ENCODE measurements around the gene SMTNL1.

SMTNL1 gene

GRCh38 chr11:57545883-57546282, 8.5 kb downstream of the SMTNL1 start:
- DNase-seq = no peak

- DNase-seq = no peak
Measured at GRCh38 chr11:57546451-57546850, 9.1 kb downstream of the SMTNL1 start.

- no peak for DNase-seq
Measured at GRCh38 chr11:57546869-57547475, 9.6 kb downstream of the SMTNL1 start.

DNA sequence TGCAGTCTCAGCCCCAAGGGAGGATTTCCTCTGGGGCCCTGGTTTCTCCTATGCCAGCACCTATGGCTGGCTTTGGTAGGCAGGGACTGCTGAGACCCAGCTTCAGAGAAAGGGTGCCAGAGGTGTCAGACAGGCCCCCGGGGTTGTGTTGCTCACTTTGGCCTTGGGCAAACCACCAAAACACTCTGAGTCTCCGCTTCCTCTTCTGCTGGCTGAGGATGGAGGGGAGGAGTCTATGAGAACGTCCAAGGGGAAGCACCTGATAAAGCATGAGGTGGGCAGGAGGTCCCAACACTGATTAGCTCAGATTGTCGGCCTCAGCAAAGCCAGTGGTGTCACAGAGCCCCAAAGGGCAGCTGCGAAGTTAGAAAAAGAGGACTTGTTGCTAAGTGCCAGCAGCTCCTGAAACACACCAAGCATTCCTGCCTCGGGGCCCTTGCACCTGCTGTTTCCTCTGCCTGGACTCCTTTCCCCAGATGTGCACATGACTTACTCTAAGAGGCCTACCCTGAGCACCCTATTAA, 10.5 kb downstream of the SMTNL1 start:
- no peak for DNase-seq

- no peak for DNase-seq
Measured at GRCh38 chr11:57549983-57550382, 12.6 kb downstream of the SMTNL1 start.

DNA sequence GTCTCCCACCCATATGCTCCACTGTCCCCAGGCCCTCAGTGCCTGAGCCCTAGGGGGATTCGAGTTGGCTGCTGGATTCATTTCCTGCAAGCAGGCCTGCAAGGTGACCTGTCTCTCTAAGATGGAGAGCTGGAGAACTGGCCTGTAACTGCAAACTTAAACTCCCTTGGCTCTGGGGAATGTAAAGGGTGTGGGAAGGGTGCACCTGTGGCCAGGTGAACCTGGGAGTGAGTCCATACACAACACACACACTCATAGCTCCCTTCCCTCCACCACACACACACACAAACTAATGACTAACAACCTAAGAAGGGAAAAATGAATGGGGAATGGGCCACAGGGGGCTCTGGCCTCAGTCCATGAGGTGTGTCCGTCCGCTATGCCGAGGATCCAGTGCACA, 14.5 kb downstream of the SMTNL1 start:
- DNase-seq = no peak

GRCh38 chr11:57552479-57552878, 15.1 kb downstream of the SMTNL1 start:
- DNase-seq = no peak

DNA sequence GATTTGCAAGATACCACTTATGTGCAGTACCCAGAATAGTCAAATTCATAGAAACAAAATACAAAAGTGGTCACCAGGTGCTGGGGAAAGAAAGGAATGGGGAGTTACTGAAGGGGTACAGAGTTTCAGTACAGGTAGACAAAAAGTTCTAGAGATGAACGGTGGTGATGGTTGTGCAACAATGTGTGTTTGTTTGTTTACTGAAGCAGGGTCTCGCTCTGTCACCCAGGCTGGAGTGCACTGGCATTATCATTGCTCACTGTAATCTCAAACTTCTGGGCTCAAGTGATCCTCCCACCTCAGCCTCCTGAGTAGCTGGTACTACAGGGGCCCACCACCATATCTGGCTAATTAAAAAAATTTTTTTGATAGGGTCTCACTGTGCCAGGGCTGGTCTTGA, 18.0 kb downstream of the SMTNL1 start:
- DNase-seq = no peak

DNA sequence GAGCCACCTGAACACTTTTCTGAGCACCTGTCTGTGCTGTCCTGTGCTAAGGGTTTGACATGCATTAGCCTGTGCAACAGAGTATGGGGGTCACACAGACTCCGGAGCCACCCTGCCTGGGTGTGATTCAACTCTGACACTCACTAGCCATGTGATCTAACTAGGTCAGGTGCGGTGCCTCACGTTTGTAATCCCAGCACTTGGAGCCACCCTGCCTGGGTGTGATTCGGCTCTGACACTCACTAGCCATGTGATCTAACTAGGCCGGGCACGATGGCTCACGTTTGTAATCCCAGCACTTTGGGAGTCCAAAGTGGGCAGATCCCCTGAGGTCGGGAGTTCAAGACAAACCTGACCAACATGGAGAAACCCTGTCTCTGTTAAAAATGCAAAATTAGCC, 18.6 kb downstream of the SMTNL1 start:
- no peak for DNase-seq

- DNase-seq = no peak
Measured at GRCh38 chr11:57560146-57560545, 22.8 kb downstream of the SMTNL1 start.

DNA sequence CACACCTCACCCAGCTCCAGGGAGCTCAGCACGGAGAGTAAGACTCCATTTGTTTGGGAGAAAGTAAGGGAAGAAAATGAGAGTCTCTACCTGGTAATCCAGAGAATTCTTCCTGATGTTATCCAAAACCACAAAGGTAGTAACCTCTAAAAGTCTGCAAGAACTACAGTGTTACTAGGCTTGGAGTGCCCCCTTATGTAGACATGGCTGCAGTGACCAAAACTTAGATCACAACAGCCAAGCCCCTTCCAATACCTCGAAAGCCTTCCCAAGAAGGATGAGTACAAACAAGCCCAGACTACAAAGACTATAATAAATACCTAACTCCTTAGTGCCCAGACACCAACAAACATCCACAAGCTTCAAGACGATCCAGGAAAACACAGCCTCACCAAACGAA, 25.2 kb downstream of the SMTNL1 start:
- DNase-seq = no peak

DNA sequence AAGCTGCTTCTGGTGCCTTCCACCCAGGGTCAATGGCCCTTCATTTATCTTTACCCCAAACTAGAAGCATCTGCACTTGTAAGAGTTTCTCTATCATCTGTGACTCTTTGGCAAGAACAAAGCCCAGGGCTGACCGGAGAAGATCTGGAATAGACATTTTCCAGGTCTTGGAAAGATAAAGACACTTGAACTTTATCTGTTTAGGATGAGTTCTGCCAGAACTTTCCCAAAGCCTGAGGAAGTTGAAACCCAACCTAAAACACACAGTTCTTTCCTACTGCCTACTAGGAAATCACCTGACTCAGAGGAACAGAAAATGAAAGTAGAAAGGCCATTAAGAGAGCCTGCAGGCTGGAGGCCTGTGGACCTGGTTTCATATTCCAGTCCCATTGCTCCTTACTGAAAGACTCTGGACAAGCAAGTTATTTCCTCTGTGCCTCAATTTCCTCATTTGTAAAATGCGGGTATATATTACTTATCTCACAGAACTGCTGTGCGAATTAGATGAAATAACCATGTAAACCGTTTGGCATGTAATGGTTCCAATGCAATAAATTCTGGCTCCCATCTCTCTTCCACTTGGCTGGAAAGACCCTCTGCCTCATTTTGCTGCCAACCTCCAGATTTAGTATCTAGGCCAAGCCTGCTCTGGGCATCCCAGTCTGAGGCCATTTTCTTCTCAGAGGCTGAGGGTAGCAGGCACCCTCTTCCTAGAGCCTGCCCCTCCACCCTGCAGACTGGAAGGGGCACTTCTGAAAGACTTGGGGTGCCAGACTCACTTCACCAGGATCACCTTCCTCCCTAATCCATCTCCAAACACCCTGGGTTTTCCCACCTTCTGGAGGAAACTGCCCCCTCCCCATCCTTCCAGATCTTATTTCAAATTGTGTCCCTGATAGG, 28.9 kb downstream of the SMTNL1 start:
- DNase-seq = peak; percentile 7 to 50

DNA sequence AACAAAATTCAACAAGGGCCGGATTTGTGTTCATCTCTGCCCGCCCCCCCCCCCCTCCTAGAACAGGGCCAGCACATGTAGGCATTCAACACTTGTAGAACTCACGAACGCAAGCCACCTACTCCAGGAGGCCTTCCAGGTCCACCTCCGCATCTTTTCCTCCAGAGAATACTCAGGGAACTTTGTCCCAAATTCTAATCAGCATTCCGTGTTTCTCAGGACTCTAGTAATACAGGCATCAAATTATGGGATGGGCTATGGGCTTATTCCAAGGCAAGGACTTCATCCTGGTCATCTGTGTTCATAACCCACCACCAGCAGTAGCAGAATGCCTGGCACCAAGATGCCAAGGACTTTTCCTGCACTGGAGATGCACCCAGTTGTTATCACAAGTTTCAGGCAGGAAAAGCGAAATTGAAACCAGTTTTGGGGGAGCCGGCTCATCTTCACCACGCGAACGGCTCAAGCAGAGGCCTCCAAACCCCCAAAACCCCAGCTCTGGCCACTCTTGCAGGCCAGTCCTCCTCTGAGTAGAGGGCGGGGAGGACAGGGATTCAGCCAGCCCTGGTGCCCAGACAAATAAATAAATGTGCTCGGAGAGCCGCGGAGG, 29.6 kb downstream of the SMTNL1 start:
- no peak for DNase-seq

DNA sequence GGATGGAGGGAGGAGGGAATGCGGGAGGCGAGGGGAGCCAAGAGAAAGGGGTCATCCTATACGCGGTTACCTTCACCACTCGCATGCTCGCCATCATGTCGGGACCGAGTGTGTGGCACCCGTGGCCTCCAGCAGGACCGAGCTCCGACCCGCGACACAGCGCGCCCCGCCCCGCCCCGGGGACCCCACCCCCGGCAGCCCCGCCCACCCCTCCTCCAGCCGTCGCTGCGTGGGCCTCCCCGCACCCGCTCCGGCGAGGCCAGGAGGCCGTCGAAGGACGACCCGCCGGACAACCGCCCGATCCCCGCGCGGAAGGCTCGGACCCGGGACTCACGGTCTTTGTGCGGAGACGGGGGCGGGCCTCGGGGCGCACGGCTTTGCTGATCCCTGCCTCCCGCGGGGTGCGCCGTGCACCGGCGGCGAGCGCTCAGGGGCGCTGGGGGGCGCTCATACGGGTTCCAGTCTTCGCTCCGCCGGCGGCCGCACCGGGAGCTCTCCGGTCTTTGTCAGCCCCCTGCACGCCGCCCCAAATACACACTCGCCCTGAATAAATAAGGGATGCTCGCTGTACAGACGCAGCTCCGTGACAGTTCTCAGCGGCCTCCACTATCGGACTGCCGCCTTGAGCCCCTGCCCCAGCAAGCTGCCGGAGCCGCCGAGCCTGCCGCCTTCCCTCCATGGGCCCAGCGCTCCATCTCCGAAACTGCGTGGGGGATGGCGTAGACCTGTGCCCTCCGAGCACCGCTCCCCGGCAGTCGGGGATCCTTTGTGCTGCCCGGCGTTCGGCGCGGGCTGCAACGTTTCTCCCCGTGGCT, 30.3 kb downstream of the SMTNL1 start, which contains the start of gene UBE2L6:
TSS of gene UBE2L6 (minus strand) at position 158 of the 815 bp plus-strand sequence. CDS start at position 97, 61 bp downstream.
- DNase-seq = peak; percentile 50 to 81

DNA sequence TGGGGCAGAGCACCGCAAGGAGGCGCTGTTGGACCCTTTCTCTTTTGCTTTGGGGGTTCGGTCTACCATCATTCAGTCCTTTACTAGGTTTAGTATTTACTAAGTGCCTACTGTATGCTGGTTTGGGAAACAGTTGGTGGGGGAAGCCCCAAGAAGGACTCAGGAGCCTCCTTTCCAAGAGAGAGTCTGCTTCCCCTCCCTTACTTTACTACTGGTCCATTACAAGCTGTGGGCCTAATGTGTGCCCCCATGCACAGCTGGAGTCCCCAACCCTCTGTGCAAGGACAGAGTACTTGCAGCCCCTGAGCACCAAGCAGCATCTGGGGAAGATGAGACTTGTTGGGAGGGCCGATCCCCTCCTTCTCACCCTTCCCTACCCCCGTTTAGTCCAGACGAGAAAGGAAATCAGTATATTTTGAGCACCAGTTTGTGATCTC, 31.0 kb downstream of the SMTNL1 start:
- DNase-seq = peak; percentile 69 to 71

GRCh38 chr11:57571606-57572005, 34.2 kb downstream of the SMTNL1 start:
- no peak for DNase-seq

GRCh38 chr11:57574061-57574460, 36.7 kb downstream of the SMTNL1 start:
- no peak for DNase-seq

DNA sequence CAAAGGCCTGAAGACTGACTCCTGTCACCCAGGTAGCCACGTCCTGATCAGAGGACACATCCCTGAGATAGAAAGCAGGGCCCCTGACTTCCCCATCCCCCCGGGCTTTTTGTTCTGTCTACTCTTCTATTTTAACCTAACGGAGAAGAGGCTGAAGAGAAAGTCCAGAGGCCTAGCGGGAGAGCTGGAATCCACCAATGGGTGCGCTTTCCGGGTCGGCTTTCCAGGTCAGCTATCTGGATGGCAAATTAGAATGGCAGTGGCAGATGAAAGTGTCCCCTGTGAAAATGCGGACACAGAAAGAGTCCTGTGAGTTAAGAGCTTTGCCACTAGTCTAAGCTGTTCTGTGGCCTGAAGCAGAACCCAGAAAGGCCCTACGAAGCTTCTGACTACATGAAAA, 46.9 kb downstream of the SMTNL1 start:
- DNase-seq = no peak

- no peak for DNase-seq
Measured at GRCh38 chr11:57585301-57585700, 47.9 kb downstream of the SMTNL1 start.

DNA sequence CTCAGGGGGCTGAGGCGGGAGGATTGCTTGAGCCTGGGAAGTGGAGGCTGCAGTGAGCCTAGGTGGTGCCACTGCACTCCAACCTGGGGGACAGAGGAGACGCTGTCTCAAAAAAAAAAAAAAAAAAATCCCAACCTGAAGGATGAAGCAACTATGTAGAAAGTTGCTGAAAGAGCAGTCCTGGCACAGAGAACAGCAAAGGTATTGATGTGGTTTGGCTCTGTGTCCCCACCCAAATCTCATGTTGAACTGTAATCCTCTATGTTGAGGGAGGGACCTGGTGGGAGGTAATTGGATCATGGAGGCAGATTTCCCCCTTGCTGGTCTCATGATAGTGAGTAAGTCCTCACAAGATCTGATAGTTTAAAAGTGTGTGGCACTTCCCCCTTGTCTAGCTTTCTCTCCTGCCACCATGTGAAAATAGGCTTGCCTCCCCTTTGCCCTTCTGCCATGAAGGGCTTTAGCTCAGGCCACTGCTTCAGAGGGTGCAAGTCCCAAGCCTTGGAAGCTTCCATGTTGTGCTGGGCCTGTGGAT, 49.4 kb downstream of the SMTNL1 start:
- DNase-seq = no peak

- DNase-seq = no peak
Measured at GRCh38 chr11:57588046-57588710, 50.8 kb downstream of the SMTNL1 start.

Measured in hippocampal formation (tissue), 2 donors.